H9 (cell line): ENCODE data around the gene PHEX. TPM values are rescaled to one million over a fixed set of nuclear protein-coding genes. Genes with fewer than 3 reads are reported as not detected.
A peak's percentile ranks its signal among the peaks of the same experiment; 100 is the strongest.

Experiments used
- DNase-seq: peaks from one replicate; pipeline ENCODE4 v3.0.0-alpha.2; 2017
- H2AFZ ChIP-seq: one replicate; pipeline ENCODE4 v1.6.1; 2013; ENCODE audit warnings: mild to moderate bottlenecking, low read length, control low read depth, moderate library complexity
- H2AK5ac ChIP-seq: 2 replicates; pipeline ENCODE4 v1.6.1; 2013; ENCODE audit warnings: low read length, control low read depth, mixed read lengths; ENCODE audit not compliant: insufficient read length
- H2BK120ac ChIP-seq: one replicate; pipeline ENCODE4 v1.6.1; 2013; ENCODE audit warnings: low read depth, mild to moderate bottlenecking, low read length, control low read depth, inconsistent platforms; ENCODE audit not compliant: poor library complexity, severe bottlenecking
- H2BK12ac ChIP-seq: 2 replicates; pipeline ENCODE4 v1.6.1; 2013; ENCODE audit warnings: low read length, control low read depth, mixed read lengths, low read depth; ENCODE audit not compliant: insufficient read length
- H2BK15ac ChIP-seq: 2 replicates; pipeline ENCODE4 v1.6.1; 2013; ENCODE audit warnings: low read depth, low read length, control low read depth
- H2BK20ac ChIP-seq: one replicate; pipeline ENCODE4 v1.6.1; 2013; ENCODE audit warnings: low read depth, mild to moderate bottlenecking, low read length, control low read depth, inconsistent platforms; ENCODE audit not compliant: poor library complexity, severe bottlenecking
- H2BK5ac ChIP-seq: 2 replicates; pipeline ENCODE4 v1.6.1; 2013; ENCODE audit warnings: low read length, control low read depth, mixed read lengths; ENCODE audit not compliant: insufficient read length
- H3K14ac ChIP-seq: 2 replicates; pipeline ENCODE4 v1.6.1; 2013; ENCODE audit warnings: low read length, control low read depth; ENCODE audit not compliant: insufficient read depth
- H3K18ac ChIP-seq: 2 replicates; pipeline ENCODE4 v1.6.1; 2013; ENCODE audit warnings: low read depth, mild to moderate bottlenecking, mixed read lengths, low read length, control low read depth; ENCODE audit not compliant: insufficient read length
- H3K23ac ChIP-seq: 2 replicates; pipeline ENCODE4 v1.6.1; 2013; ENCODE audit warnings: low read length, control low read depth, mixed read lengths, low read depth; ENCODE audit not compliant: insufficient read length
- H3K23me2 ChIP-seq: 2 replicates; pipeline ENCODE4 v1.6.1; 2013; ENCODE audit warnings: low read depth, mild to moderate bottlenecking, mixed read lengths, low read length, control low read depth; ENCODE audit not compliant: insufficient read length, poor library complexity, severe bottlenecking
- H3K27ac ChIP-seq: 2 replicates; pipeline ENCODE4 v1.5.1; 2013; ENCODE audit warnings: low read length, control low read depth, mixed read lengths, low read depth; ENCODE audit not compliant: insufficient read length
- H3K27me3 ChIP-seq: 2 replicates; pipeline ENCODE4 v1.6.1; 2013; ENCODE audit warnings: low read length, control low read depth, inconsistent platforms; ENCODE audit not compliant: insufficient read depth
- H3K4ac ChIP-seq: 2 replicates; pipeline ENCODE4 v1.6.1; 2013; ENCODE audit warnings: low read depth, mild to moderate bottlenecking, control low read depth, inconsistent platforms, low read length, moderate library complexity
- H3K4me1 ChIP-seq: 2 replicates; pipeline ENCODE4 v1.6.1; 2013; ENCODE audit warnings: low read length, control low read depth, inconsistent platforms; ENCODE audit not compliant: insufficient read depth
- H3K4me2 ChIP-seq: 2 replicates; pipeline ENCODE4 v1.6.1; 2013; ENCODE audit warnings: low read length, control low read depth, mixed read lengths; ENCODE audit not compliant: insufficient read length, insufficient read depth
- H3K56ac ChIP-seq: 2 replicates; pipeline ENCODE4 v1.6.1; 2013; ENCODE audit warnings: low read depth, mild to moderate bottlenecking, mixed read lengths, low read length, control low read depth; ENCODE audit not compliant: insufficient read length
- H3K79me1 ChIP-seq: 2 replicates; pipeline ENCODE4 v1.6.1; 2013; ENCODE audit warnings: low read depth, mild to moderate bottlenecking, moderate library complexity, low read length, control low read depth, inconsistent platforms; ENCODE audit not compliant: insufficient read depth, poor library complexity, severe bottlenecking
- H3K79me2 ChIP-seq: 2 replicates; pipeline ENCODE4 v1.6.1; 2013; ENCODE audit warnings: low read length, control low read depth, inconsistent platforms; ENCODE audit not compliant: insufficient read depth
- H3K9ac ChIP-seq: 2 replicates; pipeline ENCODE4 v1.6.1; 2013; ENCODE audit warnings: low read length, control low read depth, mixed read lengths; ENCODE audit not compliant: insufficient read length; ENCODE audit errors: extremely low read depth
- H3K9me3 ChIP-seq: one replicate; pipeline ENCODE4 v1.6.1; 2013; ENCODE audit warnings: low read depth, low read length, inconsistent platforms; ENCODE audit not compliant: control insufficient read depth
- H3T11ph ChIP-seq: one replicate; pipeline ENCODE4 v1.6.1; 2013; ENCODE audit warnings: mild to moderate bottlenecking, low read length, control low read depth, inconsistent platforms
- H4K20me1 ChIP-seq: one replicate; pipeline ENCODE4 v1.6.1; 2013; ENCODE audit not compliant: control insufficient read depth, insufficient read length, insufficient read depth
- H4K5ac ChIP-seq: 2 replicates; pipeline ENCODE4 v1.6.1; 2013; ENCODE audit warnings: low read depth, mild to moderate bottlenecking, mixed read lengths, low read length, control low read depth; ENCODE audit not compliant: insufficient read length
- H4K8ac ChIP-seq: replicated peaks from 2 replicates; pipeline ENCODE4 v1.6.1; 2013; ENCODE audit warnings: low read length, control low read depth, mixed read lengths, low read depth; ENCODE audit not compliant: insufficient read length
- H4K91ac ChIP-seq: 2 replicates; pipeline ENCODE4 v1.6.1; 2013; ENCODE audit warnings: low read depth, mild to moderate bottlenecking, moderate library complexity, mixed read lengths, low read length, control low read depth; ENCODE audit not compliant: insufficient read length
- H3K27ac Mint-ChIP-seq, 3 experiments: 2 replicates in 2 of 3; 3 replicates in 1 of 3; pipeline ENCODE4 v1.8.0; 2020 to 2021; ENCODE audit warnings: mixed read lengths in 3 of 3, mild to moderate bottlenecking in 1 of 3, moderate library complexity in 1 of 3
- H3K27me3 Mint-ChIP-seq: 2 replicates; pipeline ENCODE4 v1.8.0; 2021; ENCODE audit warnings: low read depth, mild to moderate bottlenecking, moderate library complexity, mixed read lengths
- H3K36me3 Mint-ChIP-seq, 3 experiments: 2 replicates in 2 of 3; 3 replicates in 1 of 3; pipeline ENCODE4 v1.8.0; 2020 to 2021; ENCODE audit warnings: low read depth in 3 of 3, mixed read lengths in 3 of 3; ENCODE audit not compliant: insufficient read depth in 1 of 3
- H3K4me1 Mint-ChIP-seq, 2 experiments: 2 replicates each; pipeline ENCODE4 v1.8.0; 2020; ENCODE audit warnings: mixed read lengths in 2 of 2
- H3K4me3 Mint-ChIP-seq, 2 experiments: 2 replicates in 1 of 2; 3 replicates in 1 of 2; pipeline ENCODE4 v1.8.0; 2020 to 2021; ENCODE audit warnings: mild to moderate bottlenecking in 2 of 2, mixed read lengths in 2 of 2, moderate library complexity in 1 of 2
- H3K9me3 Mint-ChIP-seq, 2 experiments: 2 replicates in 1 of 2; 3 replicates in 1 of 2; pipeline ENCODE4 v1.8.0; 2020; ENCODE audit warnings: mild to moderate bottlenecking in 2 of 2, mixed read lengths in 2 of 2, moderate library complexity in 1 of 2
- CTCF ChIP-seq: fragments of 200-600 bp; sonication (generic); conservative IDR thresholded peaks from 3 replicates; pipeline ENCODE4 v1.8.0; 2021; ENCODE audit warnings: antibody characterized with exemption, mild to moderate bottlenecking
- WGBS: extraction: QIAGEN DNeasy Blood & Tissue Kit; methylation state at CpG from one replicate; pipeline ENCODE4 v1.1.7; 2013; ENCODE audit warnings: missing lambda C conversion rate, low lambda C conversion rate, mixed read lengths; ENCODE audit not compliant: insufficient read length; ENCODE audit errors: extremely low coverage; 5-methylcytosine and 5-hydroxymethylcytosine counted together
- total RNA-seq: library from RNA; stranded (reverse); gene quantifications from 2 replicates; pipeline ENCODE4 v1.2.1, GENCODE V29; 2021

PHEX gene
- total RNA-seq, 1 experiment from 2014 or later: 0.11 TPM

- no peaks in the 10 kb centered on the region for H4K20me1 ChIP-seq
- peak overlapping the region in 1 of 3 experiments; percentile 52; a peak in 2 of 7 replicates for H3K27ac Mint-ChIP-seq
Measured at GRCh38 chrX:21993265-21993664, 38.9 kb upstream of the PHEX start.

More at GRCh38 chrX:21993265-21993664, 38.9 kb upstream of the PHEX start:
- no CpG with 5 or more reads among the region's 8 CpGs for WGBS
- no peak overlapping the region for H3K56ac ChIP-seq
- DNase-seq: no peak
- no peak overlapping the region for H3T11ph ChIP-seq
- H3K9ac ChIP-seq: no peak overlapping the region
- no peak overlapping the region for H3K23ac ChIP-seq
- no peak overlapping the region for H2BK15ac ChIP-seq
- no peaks in the 10 kb centered on the region; the same call in 1 of the 2 replicates for H3K79me2 ChIP-seq
- no peaks in the 10 kb centered on the region for H3K9me3 ChIP-seq
- H2BK20ac ChIP-seq: no peak overlapping the region
- H3K4me1 Mint-ChIP-seq: peaks cover 30 to 34% of the 10 kb centered on the region in 2 experiments
- H3K14ac ChIP-seq: no peak overlapping the region
- H3K4me1 ChIP-seq: no peaks in the 10 kb centered on the region; the same call in 1 of the 2 replicates
- H2AK5ac ChIP-seq: no peak overlapping the region
- H3K27me3 ChIP-seq: no peaks in the 10 kb centered on the region
- H4K8ac ChIP-seq: no peak overlapping the region
- no peaks in the 10 kb centered on the region for H3K23me2 ChIP-seq
- H3K27ac ChIP-seq: no peak overlapping the region
- no peak overlapping the region for H3K18ac ChIP-seq
- no peak overlapping the region for H2AFZ ChIP-seq
- no peak overlapping the region for H2BK12ac ChIP-seq
- no peak overlapping the region for H2BK5ac ChIP-seq
- H3K27me3 Mint-ChIP-seq: no peaks in the 10 kb centered on the region
- no peak overlapping the region for H4K91ac ChIP-seq
- peaks cover 0 to 35% of the 10 kb centered on the region in 2 experiments; a peak in 3 of 5 replicates for H3K9me3 Mint-ChIP-seq
- no peak overlapping the region for H2BK120ac ChIP-seq
- H3K4ac ChIP-seq: no peak overlapping the region
- no peak overlapping the region for H3K4me3 Mint-ChIP-seq
- H3K79me1 ChIP-seq: no peaks in the 10 kb centered on the region
- H3K36me3 Mint-ChIP-seq: peaks cover 45 to 75% (median 64%) of the 10 kb centered on the region in 3 experiments
- H4K5ac ChIP-seq: no peak overlapping the region
- TF ChIP-seq CTCF: no peak
- no peak overlapping the region for H3K4me2 ChIP-seq
